ENCODE measurements around the gene PGAM4. TPM values are rescaled to one million over a fixed set of nuclear protein-coding genes. Genes with fewer than 3 reads are reported as not detected.

PGAM4 gene
- total RNA-seq, 1 experiment from 2014 or later, result 0.46 TPM

DNA sequence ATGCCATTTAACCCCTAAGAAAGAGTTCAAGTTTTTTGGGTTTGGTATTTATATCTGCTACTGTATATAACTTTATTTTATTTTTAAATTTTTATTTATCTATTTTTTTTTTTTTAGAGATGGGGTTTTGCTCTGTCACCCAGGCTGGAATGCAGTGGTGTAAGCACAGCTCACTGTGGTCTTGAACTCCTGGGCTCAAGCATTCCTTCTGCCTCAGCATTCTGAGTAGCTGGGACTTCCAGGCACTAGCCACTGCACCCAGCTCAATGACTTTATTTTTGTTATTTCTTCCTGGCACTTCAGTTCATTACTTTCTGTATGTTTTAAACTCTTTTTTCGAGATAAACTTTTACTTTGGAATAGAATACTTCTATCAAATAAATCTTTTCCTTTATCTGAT is 42.4 kb upstream of the PGAM4 start (continued):
- TF ChIP-seq TEAD1 (CRISPR knock-in tag; IDR thresholded peaks at IDR 0.05) (no peak), ZNF232 (CRISPR knock-in tag; IDR thresholded peaks at IDR 0.05) (no peak), IRF2 (CRISPR knock-in tag; IDR thresholded peaks at IDR 0.05; ENCODE audit: borderline replicate concordance, low read depth) (no peak), ESRRA (CRISPR knock-in tag; IDR thresholded peaks at IDR 0.05; ENCODE audit: borderline replicate concordance) (no peak), MXD4 (CRISPR knock-in tag; IDR thresholded peaks at IDR 0.05; ENCODE audit: borderline replicate concordance) (no peak)
- TF ChIP-seq, protein P1, sequence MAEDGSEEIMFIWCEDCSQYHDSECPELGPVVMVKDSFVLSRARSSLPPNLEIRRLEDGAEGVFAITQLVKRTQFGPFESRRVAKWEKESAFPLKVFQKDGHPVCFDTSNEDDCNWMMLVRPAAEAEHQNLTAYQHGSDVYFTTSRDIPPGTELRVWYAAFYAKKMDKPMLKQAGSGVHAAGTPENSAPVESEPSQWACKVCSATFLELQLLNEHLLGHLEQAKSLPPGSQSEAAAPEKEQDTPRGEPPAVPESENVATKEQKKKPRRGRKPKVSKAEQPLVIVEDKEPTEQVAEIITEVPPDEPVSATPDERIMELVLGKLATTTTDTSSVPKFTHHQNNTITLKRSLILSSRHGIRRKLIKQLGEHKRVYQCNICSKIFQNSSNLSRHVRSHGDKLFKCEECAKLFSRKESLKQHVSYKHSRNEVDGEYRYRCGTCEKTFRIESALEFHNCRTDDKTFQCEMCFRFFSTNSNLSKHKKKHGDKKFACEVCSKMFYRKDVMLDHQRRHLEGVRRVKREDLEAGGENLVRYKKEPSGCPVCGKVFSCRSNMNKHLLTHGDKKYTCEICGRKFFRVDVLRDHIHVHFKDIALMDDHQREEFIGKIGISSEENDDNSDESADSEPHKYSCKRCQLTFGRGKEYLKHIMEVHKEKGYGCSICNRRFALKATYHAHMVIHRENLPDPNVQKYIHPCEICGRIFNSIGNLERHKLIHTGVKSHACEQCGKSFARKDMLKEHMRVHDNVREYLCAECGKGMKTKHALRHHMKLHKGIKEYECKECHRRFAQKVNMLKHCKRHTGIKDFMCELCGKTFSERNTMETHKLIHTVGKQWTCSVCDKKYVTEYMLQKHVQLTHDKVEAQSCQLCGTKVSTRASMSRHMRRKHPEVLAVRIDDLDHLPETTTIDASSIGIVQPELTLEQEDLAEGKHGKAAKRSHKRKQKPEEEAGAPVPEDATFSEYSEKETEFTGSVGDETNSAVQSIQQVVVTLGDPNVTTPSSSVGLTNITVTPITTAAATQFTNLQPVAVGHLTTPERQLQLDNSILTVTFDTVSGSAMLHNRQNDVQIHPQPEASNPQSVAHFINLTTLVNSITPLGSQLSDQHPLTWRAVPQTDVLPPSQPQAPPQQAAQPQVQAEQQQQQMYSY (CRISPR knock-in tag; IDR thresholded peaks at IDR 0.05), result no peak
- TF ChIP-seq, protein P2, sequence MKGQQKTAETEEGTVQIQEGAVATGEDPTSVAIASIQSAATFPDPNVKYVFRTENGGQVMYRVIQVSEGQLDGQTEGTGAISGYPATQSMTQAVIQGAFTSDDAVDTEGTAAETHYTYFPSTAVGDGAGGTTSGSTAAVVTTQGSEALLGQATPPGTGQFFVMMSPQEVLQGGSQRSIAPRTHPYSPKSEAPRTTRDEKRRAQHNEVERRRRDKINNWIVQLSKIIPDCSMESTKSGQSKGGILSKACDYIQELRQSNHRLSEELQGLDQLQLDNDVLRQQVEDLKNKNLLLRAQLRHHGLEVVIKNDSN (CRISPR knock-in tag; IDR thresholded peaks at IDR 0.05), result no peak
- TF ChIP-seq, protein P3, sequence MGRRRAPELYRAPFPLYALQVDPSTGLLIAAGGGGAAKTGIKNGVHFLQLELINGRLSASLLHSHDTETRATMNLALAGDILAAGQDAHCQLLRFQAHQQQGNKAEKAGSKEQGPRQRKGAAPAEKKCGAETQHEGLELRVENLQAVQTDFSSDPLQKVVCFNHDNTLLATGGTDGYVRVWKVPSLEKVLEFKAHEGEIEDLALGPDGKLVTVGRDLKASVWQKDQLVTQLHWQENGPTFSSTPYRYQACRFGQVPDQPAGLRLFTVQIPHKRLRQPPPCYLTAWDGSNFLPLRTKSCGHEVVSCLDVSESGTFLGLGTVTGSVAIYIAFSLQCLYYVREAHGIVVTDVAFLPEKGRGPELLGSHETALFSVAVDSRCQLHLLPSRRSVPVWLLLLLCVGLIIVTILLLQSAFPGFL (CRISPR knock-in tag; IDR thresholded peaks at IDR 0.05; ENCODE audit: borderline replicate concordance), result no peak
- TF ChIP-seq, protein P4, sequence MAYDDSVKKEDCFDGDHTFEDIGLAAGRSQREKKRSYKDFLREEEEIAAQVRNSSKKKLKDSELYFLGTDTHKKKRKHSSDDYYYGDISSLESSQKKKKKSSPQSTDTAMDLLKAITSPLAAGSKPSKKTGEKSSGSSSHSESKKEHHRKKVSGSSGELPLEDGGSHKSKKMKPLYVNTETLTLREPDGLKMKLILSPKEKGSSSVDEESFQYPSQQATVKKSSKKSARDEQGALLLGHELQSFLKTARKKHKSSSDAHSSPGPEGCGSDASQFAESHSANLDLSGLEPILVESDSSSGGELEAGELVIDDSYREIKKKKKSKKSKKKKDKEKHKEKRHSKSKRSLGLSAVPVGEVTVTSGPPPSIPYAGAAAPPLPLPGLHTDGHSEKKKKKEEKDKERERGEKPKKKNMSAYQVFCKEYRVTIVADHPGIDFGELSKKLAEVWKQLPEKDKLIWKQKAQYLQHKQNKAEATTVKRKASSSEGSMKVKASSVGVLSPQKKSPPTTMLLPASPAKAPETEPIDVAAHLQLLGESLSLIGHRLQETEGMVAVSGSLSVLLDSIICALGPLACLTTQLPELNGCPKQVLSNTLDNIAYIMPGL (CRISPR knock-in tag; IDR thresholded peaks at IDR 0.05), result no peak

DNA sequence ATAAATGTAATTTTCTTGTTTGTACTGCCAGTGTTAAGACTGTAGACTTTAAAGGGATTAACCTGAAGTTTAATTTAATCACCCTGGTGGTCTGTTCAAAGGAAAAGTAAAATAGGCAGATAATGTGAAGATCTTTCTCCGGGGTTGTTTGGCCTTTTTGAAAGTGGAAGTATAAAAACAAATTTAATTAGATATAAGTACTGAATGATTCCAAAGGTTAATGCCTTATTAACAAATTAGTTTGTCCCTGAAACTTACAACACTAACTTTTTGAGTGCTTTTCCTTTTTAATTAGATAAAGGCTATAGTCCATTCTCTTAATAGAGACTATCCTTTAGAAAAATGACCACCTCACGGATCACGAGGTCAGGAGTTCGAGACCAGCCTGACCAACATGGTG is 10.4 kb upstream of the PGAM4 start:
- H3K4me3 Mint-ChIP-seq, result no peak overlapping the region
- H3K27me3 Mint-ChIP-seq (ENCODE audit: low read depth), result no peaks in the 10 kb centered on the region
- no peaks in the 10 kb centered on the region for H3K9me3 Mint-ChIP-seq
- no peaks in the 10 kb centered on the region for H3K36me3 Mint-ChIP-seq
- POLR2A ChIA-PET, result no interaction called here
- H3K27ac Mint-ChIP-seq, result no peak overlapping the region
- no peak for DNase-seq (ENCODE audit: low spot score)
- ATAC-seq, result no peak
- CTCF ChIA-PET, result no interaction called here
- H3K4me1 Mint-ChIP-seq, result no peaks in the 10 kb centered on the region
- TF ChIP-seq NR3C1 (CRISPR knock-in tag; conservative IDR thresholded peaks at IDR 0.05; ENCODE audit: low read depth) (no peak), ZNF121 (CRISPR knock-in tag; IDR thresholded peaks at IDR 0.05) (no peak), IRF2 (CRISPR knock-in tag; IDR thresholded peaks at IDR 0.05; ENCODE audit: borderline replicate concordance, low read depth) (no peak), ZNF396 (CRISPR knock-in tag; IDR thresholded peaks at IDR 0.05; ENCODE audit: borderline replicate concordance) (no peak), HMGA2 (CRISPR knock-in tag; IDR thresholded peaks at IDR 0.05) (no peak), NFYB (CRISPR knock-in tag; conservative IDR thresholded peaks at IDR 0.05; ENCODE audit: low read depth) (no peak), CREM (CRISPR knock-in tag; IDR thresholded peaks at IDR 0.05) (no peak), TCF7 (CRISPR knock-in tag; IDR thresholded peaks at IDR 0.05; ENCODE audit: low read depth) (no peak), OVOL2 (CRISPR knock-in tag; IDR thresholded peaks at IDR 0.05; ENCODE audit: borderline replicate concordance) (no peak), NFE2L1 (CRISPR knock-in tag; IDR thresholded peaks at IDR 0.05) (no peak)
- TF ChIP-seq, protein P5, sequence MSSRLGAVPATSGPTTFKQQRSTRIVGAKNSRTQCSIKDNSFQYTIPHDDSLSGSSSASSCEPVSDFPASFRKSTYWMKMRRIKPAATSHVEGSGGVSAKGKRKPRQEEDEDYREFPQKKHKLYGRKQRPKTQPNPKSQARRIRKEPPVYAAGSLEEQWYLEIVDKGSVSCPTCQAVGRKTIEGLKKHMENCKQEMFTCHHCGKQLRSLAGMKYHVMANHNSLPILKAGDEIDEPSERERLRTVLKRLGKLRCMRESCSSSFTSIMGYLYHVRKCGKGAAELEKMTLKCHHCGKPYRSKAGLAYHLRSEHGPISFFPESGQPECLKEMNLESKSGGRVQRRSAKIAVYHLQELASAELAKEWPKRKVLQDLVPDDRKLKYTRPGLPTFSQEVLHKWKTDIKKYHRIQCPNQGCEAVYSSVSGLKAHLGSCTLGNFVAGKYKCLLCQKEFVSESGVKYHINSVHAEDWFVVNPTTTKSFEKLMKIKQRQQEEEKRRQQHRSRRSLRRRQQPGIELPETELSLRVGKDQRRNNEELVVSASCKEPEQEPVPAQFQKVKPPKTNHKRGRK (CRISPR knock-in tag; IDR thresholded peaks at IDR 0.05; ENCODE audit: borderline replicate concordance), result no peak
- TF ChIP-seq, protein P6, sequence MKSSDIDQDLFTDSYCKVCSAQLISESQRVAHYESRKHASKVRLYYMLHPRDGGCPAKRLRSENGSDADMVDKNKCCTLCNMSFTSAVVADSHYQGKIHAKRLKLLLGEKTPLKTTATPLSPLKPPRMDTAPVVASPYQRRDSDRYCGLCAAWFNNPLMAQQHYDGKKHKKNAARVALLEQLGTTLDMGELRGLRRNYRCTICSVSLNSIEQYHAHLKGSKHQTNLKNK (CRISPR knock-in tag; IDR thresholded peaks at IDR 0.05), result no peak
- TF ChIP-seq, protein P7, sequence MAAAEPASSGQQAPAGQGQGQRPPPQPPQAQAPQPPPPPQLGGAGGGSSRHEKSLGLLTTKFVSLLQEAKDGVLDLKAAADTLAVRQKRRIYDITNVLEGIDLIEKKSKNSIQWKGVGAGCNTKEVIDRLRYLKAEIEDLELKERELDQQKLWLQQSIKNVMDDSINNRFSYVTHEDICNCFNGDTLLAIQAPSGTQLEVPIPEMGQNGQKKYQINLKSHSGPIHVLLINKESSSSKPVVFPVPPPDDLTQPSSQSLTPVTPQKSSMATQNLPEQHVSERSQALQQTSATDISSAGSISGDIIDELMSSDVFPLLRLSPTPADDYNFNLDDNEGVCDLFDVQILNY (CRISPR knock-in tag; IDR thresholded peaks at IDR 0.05), result no peak
- TF ChIP-seq, protein P8, sequence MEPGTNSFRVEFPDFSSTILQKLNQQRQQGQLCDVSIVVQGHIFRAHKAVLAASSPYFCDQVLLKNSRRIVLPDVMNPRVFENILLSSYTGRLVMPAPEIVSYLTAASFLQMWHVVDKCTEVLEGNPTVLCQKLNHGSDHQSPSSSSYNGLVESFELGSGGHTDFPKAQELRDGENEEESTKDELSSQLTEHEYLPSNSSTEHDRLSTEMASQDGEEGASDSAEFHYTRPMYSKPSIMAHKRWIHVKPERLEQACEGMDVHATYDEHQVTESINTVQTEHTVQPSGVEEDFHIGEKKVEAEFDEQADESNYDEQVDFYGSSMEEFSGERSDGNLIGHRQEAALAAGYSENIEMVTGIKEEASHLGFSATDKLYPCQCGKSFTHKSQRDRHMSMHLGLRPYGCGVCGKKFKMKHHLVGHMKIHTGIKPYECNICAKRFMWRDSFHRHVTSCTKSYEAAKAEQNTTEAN (CRISPR knock-in tag; IDR thresholded peaks at IDR 0.05), result no peak
- TF ChIP-seq, protein P9, sequence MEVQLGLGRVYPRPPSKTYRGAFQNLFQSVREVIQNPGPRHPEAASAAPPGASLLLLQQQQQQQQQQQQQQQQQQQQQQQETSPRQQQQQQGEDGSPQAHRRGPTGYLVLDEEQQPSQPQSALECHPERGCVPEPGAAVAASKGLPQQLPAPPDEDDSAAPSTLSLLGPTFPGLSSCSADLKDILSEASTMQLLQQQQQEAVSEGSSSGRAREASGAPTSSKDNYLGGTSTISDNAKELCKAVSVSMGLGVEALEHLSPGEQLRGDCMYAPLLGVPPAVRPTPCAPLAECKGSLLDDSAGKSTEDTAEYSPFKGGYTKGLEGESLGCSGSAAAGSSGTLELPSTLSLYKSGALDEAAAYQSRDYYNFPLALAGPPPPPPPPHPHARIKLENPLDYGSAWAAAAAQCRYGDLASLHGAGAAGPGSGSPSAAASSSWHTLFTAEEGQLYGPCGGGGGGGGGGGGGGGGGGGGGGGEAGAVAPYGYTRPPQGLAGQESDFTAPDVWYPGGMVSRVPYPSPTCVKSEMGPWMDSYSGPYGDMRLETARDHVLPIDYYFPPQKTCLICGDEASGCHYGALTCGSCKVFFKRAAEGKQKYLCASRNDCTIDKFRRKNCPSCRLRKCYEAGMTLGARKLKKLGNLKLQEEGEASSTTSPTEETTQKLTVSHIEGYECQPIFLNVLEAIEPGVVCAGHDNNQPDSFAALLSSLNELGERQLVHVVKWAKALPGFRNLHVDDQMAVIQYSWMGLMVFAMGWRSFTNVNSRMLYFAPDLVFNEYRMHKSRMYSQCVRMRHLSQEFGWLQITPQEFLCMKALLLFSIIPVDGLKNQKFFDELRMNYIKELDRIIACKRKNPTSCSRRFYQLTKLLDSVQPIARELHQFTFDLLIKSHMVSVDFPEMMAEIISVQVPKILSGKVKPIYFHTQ (CRISPR knock-in tag; IDR thresholded peaks at IDR 0.05), result no peak
